ENCODE data around the gene HNRNPLL.

The HNRNPLL gene

DNA sequence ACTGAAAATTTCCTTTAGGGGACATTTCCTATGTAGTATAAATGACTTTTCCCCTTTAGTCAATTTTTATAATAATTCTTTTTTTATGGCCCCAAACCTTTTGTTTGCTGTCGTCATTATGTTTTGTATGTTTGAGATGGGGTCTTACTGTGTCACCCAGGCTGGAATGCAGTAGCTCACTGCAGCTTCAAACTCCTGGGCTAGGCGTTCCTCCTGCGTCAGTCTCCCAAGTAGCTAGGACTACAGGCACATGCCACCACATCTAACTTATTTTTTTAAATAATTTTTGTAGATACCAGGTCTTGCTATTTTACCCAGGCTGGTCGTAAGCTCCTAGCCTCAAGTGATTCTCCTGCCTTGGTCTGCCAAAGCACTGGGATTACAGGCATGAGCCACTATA, 32.4 kb upstream of the HNRNPLL start:
- no peaks in the 10 kb centered on the region for H3K36me3 ChIP-seq (ENCODE audit: control insufficient read depth in 5 of 5, insufficient read depth in 5 of 5, low read length in 5 of 5)
- H3K27me3 ChIP-seq (ENCODE audit: control insufficient read depth in 5 of 5, insufficient read depth in 4 of 5, low read length in 5 of 5): no peaks in the 10 kb centered on the region
- no peak overlapping the region for H3K4me3 ChIP-seq (ENCODE audit: low read depth in 1 of 5, low read length in 5 of 5)
- peaks cover 0 to 1% (median 0%) of the 10 kb centered on the region in 5 donors for H3K9me3 ChIP-seq (ENCODE audit: control insufficient read depth in 5 of 5, low read length in 5 of 5)
- H3K4me1 ChIP-seq (ENCODE audit: control insufficient read depth in 5 of 5, insufficient read depth in 5 of 5, low read length in 5 of 5): peaks cover 0 to 3% (median 0%) of the 10 kb centered on the region in 5 donors
- no peak overlapping the region for H3K9ac ChIP-seq (ENCODE audit: low read length in 5 of 5)
- H3K27ac ChIP-seq (ENCODE audit: low read depth, low read length): no peak overlapping the region

DNA sequence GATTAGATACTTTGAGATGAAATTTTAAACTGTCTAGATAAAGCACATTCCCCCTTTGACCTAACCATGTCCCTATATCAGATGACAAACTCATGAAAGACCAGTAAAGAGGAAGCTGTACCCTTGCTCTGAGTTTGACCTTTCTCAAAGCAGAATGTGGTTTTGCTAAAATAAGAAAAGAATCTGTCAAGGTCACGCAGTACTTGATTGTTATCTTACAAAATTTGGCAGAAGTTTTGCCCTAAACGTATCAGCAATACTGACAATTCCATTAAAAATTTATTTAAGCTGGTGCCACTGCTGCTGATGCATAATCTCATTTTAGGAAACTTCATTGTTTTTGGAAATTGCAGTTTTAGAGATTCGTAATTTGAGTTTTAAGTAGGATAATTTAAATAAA, 32.0 kb upstream of the HNRNPLL start:
- Histone ChIP-seq H3K4me1 (ENCODE audit: control insufficient read depth in 5 of 5, insufficient read depth in 5 of 5, low read length in 5 of 5) (peaks cover 0 to 3% (median 0%) of the 10 kb centered on the region in 5 donors), H3K9ac (ENCODE audit: low read length in 5 of 5) (no peak overlapping the region), H3K9me3 (ENCODE audit: control insufficient read depth in 5 of 5, low read length in 5 of 5) (peaks cover 2 to 6% (median 3%) of the 10 kb centered on the region in 5 donors), H3K4me3 (ENCODE audit: low read depth in 1 of 5, low read length in 5 of 5) (no peak overlapping the region), H3K27ac (ENCODE audit: low read depth, low read length) (no peak overlapping the region), H3K27me3 (ENCODE audit: control insufficient read depth in 5 of 5, insufficient read depth in 4 of 5, low read length in 5 of 5) (no peaks in the 10 kb centered on the region), H3K36me3 (ENCODE audit: control insufficient read depth in 5 of 5, insufficient read depth in 5 of 5, low read length in 5 of 5) (no peaks in the 10 kb centered on the region)

DNA sequence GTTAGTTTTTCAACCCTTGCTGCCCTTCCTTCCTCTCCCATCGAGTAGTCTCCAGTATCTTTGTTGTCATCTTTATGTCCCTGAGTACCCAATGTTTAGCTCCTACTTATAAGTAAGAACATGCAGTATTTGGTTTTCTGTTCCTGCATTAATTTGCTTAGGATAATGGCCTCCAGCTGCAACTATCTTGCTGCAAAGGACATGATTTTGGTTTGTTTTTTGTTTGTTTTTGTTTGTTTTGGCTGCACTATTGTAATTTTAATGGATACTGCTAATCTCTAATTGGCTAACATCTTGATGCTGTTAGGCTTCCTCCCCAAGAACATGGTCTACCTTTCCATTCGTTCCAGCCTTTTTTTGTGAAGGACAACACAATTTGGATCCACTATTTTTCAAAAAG, 31.2 kb upstream of the HNRNPLL start:
- no peak overlapping the region for H3K4me3 ChIP-seq (ENCODE audit: low read depth in 1 of 5, low read length in 5 of 5)
- H3K9ac ChIP-seq (ENCODE audit: low read length in 5 of 5): no peak overlapping the region
- no peaks in the 10 kb centered on the region for H3K27me3 ChIP-seq (ENCODE audit: control insufficient read depth in 5 of 5, insufficient read depth in 4 of 5, low read length in 5 of 5)
- peaks cover 3 to 7% (median 3%) of the 10 kb centered on the region in 5 donors for H3K9me3 ChIP-seq (ENCODE audit: control insufficient read depth in 5 of 5, low read length in 5 of 5)
- H3K27ac ChIP-seq (ENCODE audit: low read depth, low read length): no peak overlapping the region
- H3K4me1 ChIP-seq (ENCODE audit: control insufficient read depth in 5 of 5, insufficient read depth in 5 of 5, low read length in 5 of 5): peaks cover 0 to 3% (median 0%) of the 10 kb centered on the region in 5 donors
- H3K36me3 ChIP-seq (ENCODE audit: control insufficient read depth in 5 of 5, insufficient read depth in 5 of 5, low read length in 5 of 5): no peaks in the 10 kb centered on the region

DNA sequence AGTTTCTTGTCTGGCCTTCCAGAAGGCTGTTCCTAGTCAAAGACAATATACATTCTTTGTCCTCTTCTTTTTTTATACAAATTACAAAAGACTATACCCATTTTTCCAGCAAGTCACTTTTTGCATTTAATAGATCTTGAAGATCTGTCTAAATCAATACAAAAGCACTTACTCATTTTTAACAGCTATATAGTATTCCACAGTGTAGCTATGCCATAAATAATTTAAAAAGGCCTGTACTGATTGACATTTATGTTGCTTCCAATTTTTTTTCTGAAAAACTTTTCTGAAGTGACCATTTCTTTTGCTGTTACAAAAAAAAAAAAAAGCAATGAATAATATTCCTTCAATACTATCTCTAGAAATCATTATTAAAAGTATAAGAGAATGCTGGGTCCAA, 30.3 kb upstream of the HNRNPLL start:
- Histone ChIP-seq H3K4me1 (ENCODE audit: control insufficient read depth in 5 of 5, insufficient read depth in 5 of 5, low read length in 5 of 5) (peaks cover 0 to 3% (median 0%) of the 10 kb centered on the region in 5 donors), H3K27ac (ENCODE audit: low read depth, low read length) (no peak overlapping the region), H3K4me3 (ENCODE audit: low read depth in 1 of 5, low read length in 5 of 5) (no peak overlapping the region), H3K9me3 (ENCODE audit: control insufficient read depth in 5 of 5, low read length in 5 of 5) (peaks cover 3 to 7% (median 3%) of the 10 kb centered on the region in 5 donors), H3K27me3 (ENCODE audit: control insufficient read depth in 5 of 5, insufficient read depth in 4 of 5, low read length in 5 of 5) (no peaks in the 10 kb centered on the region), H3K9ac (ENCODE audit: low read length in 5 of 5) (no peak overlapping the region), H3K36me3 (ENCODE audit: control insufficient read depth in 5 of 5, insufficient read depth in 5 of 5, low read length in 5 of 5) (no peaks in the 10 kb centered on the region)

DNA sequence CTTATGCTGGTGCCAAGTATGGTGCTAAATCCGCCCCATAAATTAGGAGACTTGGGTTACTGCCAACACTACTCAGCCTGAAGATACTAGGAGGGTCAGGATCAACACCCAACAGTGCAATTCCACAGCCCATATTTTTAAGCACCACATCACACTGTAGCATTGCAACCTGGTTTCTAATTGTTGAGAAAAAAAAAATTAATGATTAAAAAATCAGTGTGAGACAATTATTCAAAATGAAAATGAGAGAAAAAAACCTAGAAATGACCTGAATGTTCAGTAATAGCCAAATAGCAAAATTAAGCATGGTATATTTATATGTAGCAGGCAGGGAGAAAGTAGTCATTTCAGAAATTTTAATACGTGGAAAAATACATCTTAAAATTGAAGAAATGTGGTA, 29.2 kb upstream of the HNRNPLL start:
- Histone ChIP-seq H3K27ac (ENCODE audit: low read depth, low read length) (no peak overlapping the region), H3K4me1 (ENCODE audit: control insufficient read depth in 5 of 5, insufficient read depth in 5 of 5, low read length in 5 of 5) (peaks cover 0 to 3% (median 0%) of the 10 kb centered on the region in 5 donors), H3K9me3 (ENCODE audit: control insufficient read depth in 5 of 5, low read length in 5 of 5) (peaks cover 3 to 7% (median 3%) of the 10 kb centered on the region in 5 donors), H3K9ac (ENCODE audit: low read length in 5 of 5) (no peak overlapping the region), H3K36me3 (ENCODE audit: control insufficient read depth in 5 of 5, insufficient read depth in 5 of 5, low read length in 5 of 5) (no peaks in the 10 kb centered on the region), H3K4me3 (ENCODE audit: low read depth in 1 of 5, low read length in 5 of 5) (no peak overlapping the region), H3K27me3 (ENCODE audit: control insufficient read depth in 5 of 5, insufficient read depth in 4 of 5, low read length in 5 of 5) (no peaks in the 10 kb centered on the region)

DNA sequence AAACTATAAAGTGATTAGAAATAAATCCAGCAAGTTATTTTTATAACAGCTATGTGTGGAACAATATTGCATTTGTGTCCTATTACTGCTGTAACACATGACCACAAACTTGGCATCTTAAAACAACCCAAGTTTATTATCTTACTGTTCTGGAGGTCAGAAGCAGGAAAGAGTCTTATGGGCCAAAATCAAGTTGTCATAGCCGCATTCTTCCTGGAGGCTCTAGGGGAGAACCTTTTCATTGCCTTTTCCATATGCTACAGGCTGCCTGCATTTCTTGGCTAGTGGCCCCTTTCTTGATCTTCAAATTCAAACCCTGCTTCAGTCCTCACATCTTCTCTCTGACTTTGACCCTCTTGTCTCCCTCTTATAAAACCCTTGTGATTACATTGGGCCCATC, 27.0 kb upstream of the HNRNPLL start:
- no peak overlapping the region for H3K4me3 ChIP-seq (ENCODE audit: low read depth in 1 of 5, low read length in 5 of 5)
- peaks cover 0 to 2% (median 0%) of the 10 kb centered on the region in 5 donors for H3K4me1 ChIP-seq (ENCODE audit: control insufficient read depth in 5 of 5, insufficient read depth in 5 of 5, low read length in 5 of 5)
- H3K36me3 ChIP-seq (ENCODE audit: control insufficient read depth in 5 of 5, insufficient read depth in 5 of 5, low read length in 5 of 5): no peaks in the 10 kb centered on the region
- no peaks in the 10 kb centered on the region for H3K27me3 ChIP-seq (ENCODE audit: control insufficient read depth in 5 of 5, insufficient read depth in 4 of 5, low read length in 5 of 5)
- peaks cover 3 to 7% (median 3%) of the 10 kb centered on the region in 5 donors for H3K9me3 ChIP-seq (ENCODE audit: control insufficient read depth in 5 of 5, low read length in 5 of 5)
- H3K9ac ChIP-seq (ENCODE audit: low read length in 5 of 5): no peak overlapping the region
- H3K27ac ChIP-seq (ENCODE audit: low read depth, low read length): no peak overlapping the region

DNA sequence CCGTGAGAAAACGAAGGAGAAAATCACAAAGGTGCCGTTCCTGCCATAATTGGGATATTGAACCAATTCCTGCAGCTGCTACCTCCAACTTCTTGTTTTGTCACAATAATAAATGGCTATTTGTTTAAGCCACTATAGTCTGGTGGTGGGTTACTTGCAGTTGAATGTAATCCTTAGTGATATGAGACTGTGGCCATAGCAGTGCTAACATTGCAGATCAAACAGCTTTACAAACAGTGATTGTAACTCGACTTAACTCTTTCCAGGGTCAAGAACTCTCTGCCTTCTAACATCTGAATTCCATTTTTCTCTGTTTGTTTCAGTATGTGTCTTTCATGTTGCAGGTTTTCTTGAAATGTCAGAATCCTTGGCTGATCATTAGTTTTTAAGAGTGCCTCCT, 24.7 kb upstream of the HNRNPLL start:
- Histone ChIP-seq H3K4me1 (ENCODE audit: control insufficient read depth in 5 of 5, insufficient read depth in 5 of 5, low read length in 5 of 5) (peaks cover 0 to 4% (median 0%) of the 10 kb centered on the region in 5 donors), H3K4me3 (ENCODE audit: low read depth in 1 of 5, low read length in 5 of 5) (no peak overlapping the region), H3K36me3 (ENCODE audit: control insufficient read depth in 5 of 5, insufficient read depth in 5 of 5, low read length in 5 of 5) (no peaks in the 10 kb centered on the region), H3K9ac (ENCODE audit: low read length in 5 of 5) (no peak overlapping the region), H3K9me3 (ENCODE audit: control insufficient read depth in 5 of 5, low read length in 5 of 5) (peaks cover 3 to 7% (median 3%) of the 10 kb centered on the region in 5 donors), H3K27me3 (ENCODE audit: control insufficient read depth in 5 of 5, insufficient read depth in 4 of 5, low read length in 5 of 5) (no peaks in the 10 kb centered on the region), H3K27ac (ENCODE audit: low read depth, low read length) (no peak overlapping the region)

DNA sequence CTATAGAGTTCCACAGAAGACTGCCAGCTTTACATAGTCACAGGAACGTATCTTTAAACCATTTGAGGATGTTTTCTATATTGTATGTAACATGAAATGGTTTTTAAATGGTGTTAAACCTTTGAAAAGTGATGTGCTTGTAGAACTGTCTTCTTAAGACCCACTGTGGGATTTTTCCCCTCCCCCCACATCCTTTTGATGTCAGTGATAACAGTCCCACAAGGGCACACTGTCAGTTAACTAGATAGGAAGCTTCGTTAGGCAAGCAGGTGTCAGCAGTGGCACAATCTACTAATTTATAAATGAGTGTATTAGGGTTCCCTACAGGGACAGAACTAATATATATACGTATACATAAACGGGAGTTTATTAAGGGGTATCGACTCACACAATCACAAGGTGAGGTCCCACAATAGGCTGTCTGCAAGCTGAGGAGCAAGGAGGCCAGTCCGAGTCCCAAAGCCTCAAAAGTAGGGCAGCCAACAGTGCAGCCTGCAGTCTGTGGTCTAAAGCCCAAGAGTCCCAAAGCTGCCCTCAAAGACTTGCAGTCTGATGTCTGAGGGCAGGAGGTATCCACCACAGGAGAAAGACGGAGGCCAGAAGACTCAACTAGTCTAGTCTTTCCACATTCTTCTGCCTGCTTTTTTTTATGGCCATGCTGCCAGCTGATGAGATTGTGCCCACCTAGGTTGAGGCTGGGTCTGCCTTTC, 23.8 kb upstream of the HNRNPLL start:
- H3K27me3 ChIP-seq (ENCODE audit: control insufficient read depth in 5 of 5, insufficient read depth in 4 of 5, low read length in 5 of 5): no peaks in the 10 kb centered on the region
- peaks cover 0 to 4% (median 0%) of the 10 kb centered on the region in 5 donors for H3K4me1 ChIP-seq (ENCODE audit: control insufficient read depth in 5 of 5, insufficient read depth in 5 of 5, low read length in 5 of 5)
- no peak overlapping the region for H3K4me3 ChIP-seq (ENCODE audit: low read depth in 1 of 5, low read length in 5 of 5)
- no peak overlapping the region for H3K27ac ChIP-seq (ENCODE audit: low read depth, low read length)
- no peak overlapping the region for H3K9ac ChIP-seq (ENCODE audit: low read length in 5 of 5)
- peaks cover 3 to 7% (median 3%) of the 10 kb centered on the region in 5 donors for H3K9me3 ChIP-seq (ENCODE audit: control insufficient read depth in 5 of 5, low read length in 5 of 5)
- no peaks in the 10 kb centered on the region for H3K36me3 ChIP-seq (ENCODE audit: control insufficient read depth in 5 of 5, insufficient read depth in 5 of 5, low read length in 5 of 5)

DNA sequence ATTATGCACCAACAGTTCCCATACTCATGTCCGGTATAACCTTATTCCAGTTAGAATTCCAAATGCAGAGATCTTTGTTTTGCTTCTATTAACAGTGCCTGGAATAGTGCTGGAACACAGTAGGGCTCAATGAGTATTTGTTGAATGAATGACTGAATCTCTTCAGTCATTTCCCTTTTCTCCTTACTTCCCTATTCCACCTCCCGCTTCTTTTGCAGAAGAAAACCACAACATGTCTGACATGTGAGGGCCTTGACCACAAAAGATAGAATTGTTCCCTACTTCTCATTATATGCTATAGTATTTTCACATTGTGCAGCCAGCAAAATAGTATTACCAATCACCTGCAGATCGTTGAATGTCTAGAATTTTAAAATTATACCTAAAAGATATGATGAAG, 19.5 kb upstream of the HNRNPLL start:
- H3K36me3 ChIP-seq (ENCODE audit: control insufficient read depth in 5 of 5, insufficient read depth in 5 of 5, low read length in 5 of 5): no peaks in the 10 kb centered on the region
- peaks cover 0 to 15% (median 12%) of the 10 kb centered on the region in 5 donors for H3K4me1 ChIP-seq (ENCODE audit: control insufficient read depth in 5 of 5, insufficient read depth in 5 of 5, low read length in 5 of 5)
- H3K27me3 ChIP-seq (ENCODE audit: control insufficient read depth in 5 of 5, insufficient read depth in 4 of 5, low read length in 5 of 5): no peaks in the 10 kb centered on the region
- no peak overlapping the region for H3K4me3 ChIP-seq (ENCODE audit: low read depth in 1 of 5, low read length in 5 of 5)
- H3K9ac ChIP-seq (ENCODE audit: low read length in 5 of 5): no peak overlapping the region
- no peaks in the 10 kb centered on the region for H3K9me3 ChIP-seq (ENCODE audit: control insufficient read depth in 5 of 5, low read length in 5 of 5)
- no peak overlapping the region for H3K27ac ChIP-seq (ENCODE audit: low read depth, low read length)

DNA sequence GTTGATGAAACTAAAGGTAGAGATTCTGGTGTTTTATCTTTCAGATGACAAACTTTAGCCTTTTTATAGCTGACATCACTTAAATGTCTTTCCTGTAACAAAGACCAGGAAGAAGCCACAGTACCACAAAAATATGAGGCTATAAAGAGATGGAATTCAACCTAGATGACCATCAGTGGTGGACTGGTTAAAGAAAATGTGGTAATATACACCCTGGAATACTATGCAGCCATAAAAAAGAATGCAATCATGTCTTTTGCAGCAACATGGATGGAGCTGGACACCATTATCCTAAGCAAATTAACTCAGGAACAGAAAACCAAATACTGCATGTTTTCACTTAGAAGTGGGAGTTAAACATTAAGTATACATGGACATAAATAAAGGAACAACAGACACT, 18.3 kb upstream of the HNRNPLL start:
- no peaks in the 10 kb centered on the region for H3K36me3 ChIP-seq (ENCODE audit: control insufficient read depth in 5 of 5, insufficient read depth in 5 of 5, low read length in 5 of 5)

More for the DNA sequence above, 18.3 kb upstream of the HNRNPLL start:
- H3K4me3 ChIP-seq (ENCODE audit: low read depth in 1 of 5, low read length in 5 of 5): no peak overlapping the region
- H3K27ac ChIP-seq (ENCODE audit: low read depth, low read length): no peak overlapping the region
- no peak overlapping the region for H3K9ac ChIP-seq (ENCODE audit: low read length in 5 of 5)
- H3K9me3 ChIP-seq (ENCODE audit: control insufficient read depth in 5 of 5, low read length in 5 of 5): no peaks in the 10 kb centered on the region
- peaks cover 0 to 15% (median 12%) of the 10 kb centered on the region in 5 donors for H3K4me1 ChIP-seq (ENCODE audit: control insufficient read depth in 5 of 5, insufficient read depth in 5 of 5, low read length in 5 of 5)
- no peaks in the 10 kb centered on the region for H3K27me3 ChIP-seq (ENCODE audit: control insufficient read depth in 5 of 5, insufficient read depth in 4 of 5, low read length in 5 of 5)
